ENCODE measurements around the gene CAMK1G. TPM values are rescaled to one million over a fixed set of nuclear protein-coding genes. Genes with fewer than 3 reads are reported as not detected.

CAMK1G gene
- total RNA-seq, 1 experiment from 2014 or later, result not detected

DNA sequence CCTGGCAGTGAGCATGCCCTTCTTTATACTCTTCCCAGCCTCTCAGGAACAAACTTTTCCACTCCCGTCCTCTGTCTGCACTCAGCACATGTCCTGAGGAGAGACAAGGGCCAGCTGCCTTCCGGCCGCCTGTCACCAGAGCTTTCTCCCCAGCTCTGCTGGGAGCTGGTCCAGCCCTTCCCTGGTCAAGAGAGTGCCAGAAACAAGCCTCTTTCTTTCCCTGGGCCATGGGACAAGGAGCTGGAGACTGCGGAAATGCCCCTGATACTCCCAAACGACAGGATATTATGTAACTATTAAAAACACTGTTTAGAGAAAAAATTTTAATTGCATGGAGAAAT is 58.3 kb downstream of the CAMK1G start:
- ChIA-PET POLR2A (ENCODE audit: unreplicated experiment) (interaction anchor here (0.6 kb wide), 1 partner anchor 32 kb away, joined by 3 read pairs; no protein-coding TSS in a partner anchor), CTCF (interaction anchor here (0.5 to 0.9 kb wide), 2 partner anchors 49 to 969 kb away, joined by 3 to 4 read pairs; no protein-coding TSS in a partner anchor)
- no peak overlapping the region for H2AFZ ChIP-seq
- H3K27ac ChIP-seq, result no peak overlapping the region
- intact Hi-C loops (cut with micrococcal nuclease; ENCODE audit: unreplicated experiment), result no loop called here
- BruUV-seq (replicated peaks), result no TSS peak
- peaks cover 3% of the 10 kb centered on the region for H4K20me1 ChIP-seq (ENCODE audit: insufficient read depth)
- peaks cover 45% of the 10 kb centered on the region for H3K36me3 ChIP-seq (ENCODE audit: low read depth)
- peaks cover 54% of the 10 kb centered on the region for H3K79me2 ChIP-seq (ENCODE audit: low read depth)
- no peak for DNase-seq
- no peak overlapping the region for H3K4me3 ChIP-seq
- no peak for TF ChIP-seq EZH2 (IDR thresholded peaks at IDR 0.05; ENCODE audit: low read depth)
- TF ChIP-seq, protein P1, sequence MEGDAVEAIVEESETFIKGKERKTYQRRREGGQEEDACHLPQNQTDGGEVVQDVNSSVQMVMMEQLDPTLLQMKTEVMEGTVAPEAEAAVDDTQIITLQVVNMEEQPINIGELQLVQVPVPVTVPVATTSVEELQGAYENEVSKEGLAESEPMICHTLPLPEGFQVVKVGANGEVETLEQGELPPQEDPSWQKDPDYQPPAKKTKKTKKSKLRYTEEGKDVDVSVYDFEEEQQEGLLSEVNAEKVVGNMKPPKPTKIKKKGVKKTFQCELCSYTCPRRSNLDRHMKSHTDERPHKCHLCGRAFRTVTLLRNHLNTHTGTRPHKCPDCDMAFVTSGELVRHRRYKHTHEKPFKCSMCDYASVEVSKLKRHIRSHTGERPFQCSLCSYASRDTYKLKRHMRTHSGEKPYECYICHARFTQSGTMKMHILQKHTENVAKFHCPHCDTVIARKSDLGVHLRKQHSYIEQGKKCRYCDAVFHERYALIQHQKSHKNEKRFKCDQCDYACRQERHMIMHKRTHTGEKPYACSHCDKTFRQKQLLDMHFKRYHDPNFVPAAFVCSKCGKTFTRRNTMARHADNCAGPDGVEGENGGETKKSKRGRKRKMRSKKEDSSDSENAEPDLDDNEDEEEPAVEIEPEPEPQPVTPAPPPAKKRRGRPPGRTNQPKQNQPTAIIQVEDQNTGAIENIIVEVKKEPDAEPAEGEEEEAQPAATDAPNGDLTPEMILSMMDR (conservative IDR thresholded peaks at IDR 0.05), result no peak
- no peaks in the 10 kb centered on the region for H3K9me2 ChIP-seq (ENCODE audit: insufficient read depth)
- H3K27me3 ChIP-seq (ENCODE audit: insufficient read depth, low read depth), result no peaks in the 10 kb centered on the region
- H3K4me1 ChIP-seq (replicated peaks; ENCODE audit: insufficient read depth), result peaks cover 3% of the 10 kb centered on the region; the same call in 1 of the 2 replicates
- H3K9me3 ChIP-seq (ENCODE audit: insufficient read depth, low read depth), result no peaks in the 10 kb centered on the region
- H3K4me2 ChIP-seq, result no peak overlapping the region
- H3F3A ChIP-seq (ENCODE audit: insufficient read depth, low read depth), result peaks cover 21% of the 10 kb centered on the region; the same call in 1 of the 2 replicates

DNA sequence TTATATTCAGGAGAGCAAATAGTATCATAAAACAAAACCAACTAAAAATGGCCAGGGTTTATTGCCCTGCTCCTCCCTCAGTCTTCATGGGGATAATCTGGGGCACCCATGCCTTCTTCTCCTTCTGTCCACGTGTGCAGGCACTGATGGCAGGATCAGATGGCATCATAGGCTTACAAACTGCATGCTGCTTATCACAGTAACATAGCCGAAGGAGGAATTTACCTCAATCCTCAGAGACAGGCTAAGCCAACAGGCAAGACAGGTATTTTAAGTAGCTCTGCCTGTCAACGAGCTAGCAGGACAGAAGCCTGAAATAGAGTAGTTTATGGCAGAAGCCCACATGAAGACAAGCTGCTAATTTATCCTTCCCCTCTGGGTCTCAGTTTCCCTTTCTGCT is 59.3 kb downstream of the CAMK1G start:
- no peaks in the 10 kb centered on the region for H3K9me3 ChIP-seq (ENCODE audit: insufficient read depth, low read depth)
- peaks cover 3% of the 10 kb centered on the region for H4K20me1 ChIP-seq (ENCODE audit: insufficient read depth)
- peaks cover 21% of the 10 kb centered on the region; the same call in 1 of the 2 replicates for H3F3A ChIP-seq (ENCODE audit: insufficient read depth, low read depth)
- no peaks in the 10 kb centered on the region for H3K9me2 ChIP-seq (ENCODE audit: insufficient read depth)
- H3K27ac ChIP-seq, result no peak overlapping the region
- H3K4me2 ChIP-seq, result no peak overlapping the region
- H3K36me3 ChIP-seq (ENCODE audit: low read depth), result peaks cover 37% of the 10 kb centered on the region
- CTCF ChIA-PET, result interaction anchor here (0.9 kb wide), 1 partner anchor 48 kb away, joined by 4 read pairs; no protein-coding TSS in a partner anchor
- no peak overlapping the region for H3K4me3 ChIP-seq
- no peaks in the 10 kb centered on the region for H3K27me3 ChIP-seq (ENCODE audit: insufficient read depth, low read depth)
- no peak for TF ChIP-seq EZH2 (IDR thresholded peaks at IDR 0.05; ENCODE audit: low read depth)
- TF ChIP-seq, protein P1 (conservative IDR thresholded peaks at IDR 0.05), result no peak
- BruUV-seq (replicated peaks), result no TSS peak
- peaks cover 13% of the 10 kb centered on the region for H3K4me1 ChIP-seq (replicated peaks; ENCODE audit: insufficient read depth)
- H2AFZ ChIP-seq, result no peak overlapping the region
- POLR2A ChIA-PET (ENCODE audit: unreplicated experiment), result interaction anchor here (1.5 kb wide), 1 partner anchor 10 kb away, joined by 24 read pairs; the partner anchor contains the start of gene LAMB3
- H3K79me2 ChIP-seq (ENCODE audit: low read depth), result peaks cover 64% of the 10 kb centered on the region
- DNase-seq, result no peak
- intact Hi-C loops (cut with micrococcal nuclease; ENCODE audit: unreplicated experiment), result loop anchor here (1.0 kb wide), 1 partner anchor 50 kb away; no protein-coding TSS in a partner anchor

DNA sequence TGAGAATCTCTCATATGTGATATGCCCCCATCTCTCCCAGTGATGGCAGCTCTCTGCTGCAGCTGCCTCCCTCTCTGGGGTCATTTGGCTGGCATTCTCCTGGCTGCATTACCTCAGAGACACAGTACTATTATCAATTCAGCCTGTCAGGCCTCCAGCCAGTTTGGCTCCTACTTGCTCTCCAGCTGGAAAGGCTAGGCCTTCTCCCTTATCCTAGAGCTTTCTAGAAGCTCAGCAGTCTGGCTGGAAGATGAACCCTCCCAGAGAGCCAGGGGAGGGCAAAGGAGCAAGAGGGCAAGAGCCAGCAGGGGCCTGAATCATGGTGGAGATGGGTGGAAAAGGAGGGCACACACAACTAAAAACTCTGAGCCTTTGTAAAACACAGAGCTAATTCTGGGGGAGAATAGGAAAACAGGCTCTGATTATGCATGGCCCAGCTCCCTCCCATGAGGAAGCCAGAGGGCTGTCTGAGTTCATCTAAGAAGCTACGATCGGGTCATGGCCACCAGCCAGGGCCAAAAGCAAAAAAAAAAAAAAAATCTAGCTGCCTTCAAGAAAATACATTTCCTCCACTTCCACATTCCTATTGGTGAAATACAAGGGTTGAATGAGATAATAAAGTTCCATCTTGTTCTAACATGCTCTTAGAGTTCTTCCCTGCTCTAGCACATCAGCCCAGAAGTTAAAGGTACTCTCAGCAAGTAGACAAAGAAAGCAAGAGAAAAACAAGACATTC is 59.9 kb downstream of the CAMK1G start:
- H4K20me1 ChIP-seq (ENCODE audit: insufficient read depth), result peaks cover 3% of the 10 kb centered on the region
- TF ChIP-seq, protein P1 (conservative IDR thresholded peaks at IDR 0.05), result no peak
- no peak for TF ChIP-seq EZH2 (IDR thresholded peaks at IDR 0.05; ENCODE audit: low read depth)
- no peak overlapping the region for H2AFZ ChIP-seq
- no peaks in the 10 kb centered on the region for H3K9me2 ChIP-seq (ENCODE audit: insufficient read depth)
- no peak for DNase-seq
- H3K27ac ChIP-seq, result no peak overlapping the region
- H3K9me3 ChIP-seq (ENCODE audit: insufficient read depth, low read depth), result no peaks in the 10 kb centered on the region
- CTCF ChIA-PET, result interaction anchor here (0.7 kb wide), 1 partner anchor 10 kb away, joined by 4 read pairs; no protein-coding TSS in a partner anchor
- H3K4me2 ChIP-seq, result no peak overlapping the region
- H3K36me3 ChIP-seq (ENCODE audit: low read depth), result peaks cover 33% of the 10 kb centered on the region
- H3F3A ChIP-seq (ENCODE audit: insufficient read depth, low read depth), result peaks cover 24% of the 10 kb centered on the region
- H3K27me3 ChIP-seq (ENCODE audit: insufficient read depth, low read depth), result no peaks in the 10 kb centered on the region
- no peak overlapping the region for H3K4me3 ChIP-seq
- intact Hi-C loops (cut with micrococcal nuclease; ENCODE audit: unreplicated experiment), result loop anchor here (1.0 kb wide), 1 partner anchor 50 kb away; no protein-coding TSS in a partner anchor
- POLR2A ChIA-PET (ENCODE audit: unreplicated experiment), result interaction anchor here (1.5 kb wide), 1 partner anchor 9 kb away, joined by 24 read pairs; the partner anchor contains the start of gene LAMB3
- peaks cover 70% of the 10 kb centered on the region for H3K79me2 ChIP-seq (ENCODE audit: low read depth)
- H3K4me1 ChIP-seq (replicated peaks; ENCODE audit: insufficient read depth), result peaks cover 19% of the 10 kb centered on the region
- no TSS peak for BruUV-seq (replicated peaks)

Measured in PC-9 (cell line).